Breast epithelium (tissue), 4 donors: ENCODE data around the gene HACE1. TPM values are rescaled to one million over a fixed set of nuclear protein-coding genes. Genes with fewer than 3 reads are reported as not detected.
"Not testable (repeated sequence)": the region's sequence is repeated elsewhere in the genome, so short reads cannot be mapped to it uniquely, and the experiment has no call there.

ENCODE experiments used
- DNase-seq, 2 donors: peaks; one replicate each; pipeline ENCODE4 v3.0.0-alpha.2; 2019; ENCODE audit warnings: low spot score in 2 of 2
- H3K27ac ChIP-seq, 2 donors: fragments of 200-600 bp; sonication (generic) in 1 of 2; one replicate each; pipeline ENCODE4 v1.5.1; 2016 to 2019; ENCODE audit warnings: mild to moderate bottlenecking in 1 of 2
- H3K27me3 ChIP-seq, 2 donors: fragments of 200-600 bp; sonication (generic) in 1 of 2; one replicate each; pipeline versions ENCODE4 v1.5.1 to v1.6.0; 2017 to 2019; ENCODE audit warnings: control low read depth in 1 of 2, mild to moderate bottlenecking in 1 of 2
- H3K36me3 ChIP-seq: fragments of 200-600 bp; one replicate; pipeline ENCODE4 v1.5.1; 2019
- H3K4me1 ChIP-seq, 2 donors: fragments of 200-600 bp; sonication (generic); one replicate each; pipeline ENCODE4 v1.5.1; 2016 to 2019; ENCODE audit warnings: control low read depth in 1 of 2
- H3K4me3 ChIP-seq, 3 donors: fragments of 200-600 bp; sonication (generic); 1 replicate in 2 of 3; 2 replicates in 1 of 3; pipeline ENCODE4 v1.5.1; 2016 to 2019; ENCODE audit warnings: mild to moderate bottlenecking in 3 of 3, moderate library complexity in 2 of 3
- H3K9me3 ChIP-seq, 2 donors: fragments of 200-600 bp; sonication (generic) in 1 of 2; one replicate each; pipeline ENCODE4 v1.5.1; 2016 to 2019; ENCODE audit warnings: control low read depth in 1 of 2
- CTCF ChIP-seq, 3 donors: fragments of 450-650 bp; IDR thresholded peaks; one replicate each; pipeline ENCODE4 v1.5.1; 2016 to 2017; ENCODE audit warnings: antibody characterized with exemption in 3 of 3, mild to moderate bottlenecking in 3 of 3, moderate library complexity in 3 of 3
- POLR2A ChIP-seq: fragments of 450-650 bp; IDR thresholded peaks from one replicate; pipeline ENCODE4 v1.6.1; 2016; ENCODE audit warnings: antibody characterized with exemption, mild to moderate bottlenecking, moderate library complexity
- POLR2AphosphoS5 ChIP-seq, 3 donors: sonication (generic); formaldehyde crosslinking; IDR thresholded peaks; one replicate each; pipeline ENCODE4 v1.6.1; 2017; ENCODE audit warnings: antibody characterized with exemption in 3 of 3
- intact Hi-C: fragments of 100-400 bp; cut with DNase I; formaldehyde crosslinking; loops from one replicate; pipeline ENCODE4 v1.15.1; 2023; ENCODE audit warnings: low total_unique reads
- total RNA-seq, 3 donors: library from RNA; depleted of rRNA; stranded (reverse); fragments of >200 nt; gene quantifications; one replicate each; pipeline ENCODE4 v1.1.0, GENCODE V29; 2016

Gene HACE1
- total RNA-seq, 3 donors from 2014 or later, result 20.2 to 33.4 (median 27.2) TPM

DNA sequence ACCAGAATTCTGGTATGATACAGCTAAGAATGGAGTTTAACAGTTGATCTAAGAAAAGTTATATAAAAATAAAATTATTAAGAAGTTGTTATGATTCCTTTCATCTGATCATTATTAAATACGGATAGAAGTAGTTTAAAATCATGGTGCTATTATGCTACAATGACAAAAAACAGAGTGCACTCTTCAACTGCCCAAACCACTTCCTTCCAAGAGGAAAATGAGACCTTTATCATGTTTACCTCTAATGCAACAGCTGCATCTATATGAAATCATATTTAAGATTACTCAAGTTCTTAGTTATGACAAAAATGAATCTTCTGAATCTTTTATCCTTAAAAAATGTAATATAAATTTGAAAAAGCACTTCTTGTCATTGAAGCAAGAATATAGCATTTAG, 31.2 kb downstream of the HACE1 start:
- Histone ChIP-seq H3K27me3 (no peaks in the 10 kb centered on the region), H3K27ac (no peak overlapping the region), H3K4me3 (no peak overlapping the region), H3K9me3 (peaks cover 0 to 5% of the 10 kb centered on the region in 2 donors), H3K36me3 (no peaks in the 10 kb centered on the region), H3K4me1 (no peaks in the 10 kb centered on the region)
- intact Hi-C loops, result no loop called here
- TF ChIP-seq POLR2A (no peak), CTCF (IDR thresholded peaks at IDR 0.05) (no peak), POLR2AphosphoS5 (IDR thresholded peaks at IDR 0.05) (no peak)
- no peak for DNase-seq

DNA sequence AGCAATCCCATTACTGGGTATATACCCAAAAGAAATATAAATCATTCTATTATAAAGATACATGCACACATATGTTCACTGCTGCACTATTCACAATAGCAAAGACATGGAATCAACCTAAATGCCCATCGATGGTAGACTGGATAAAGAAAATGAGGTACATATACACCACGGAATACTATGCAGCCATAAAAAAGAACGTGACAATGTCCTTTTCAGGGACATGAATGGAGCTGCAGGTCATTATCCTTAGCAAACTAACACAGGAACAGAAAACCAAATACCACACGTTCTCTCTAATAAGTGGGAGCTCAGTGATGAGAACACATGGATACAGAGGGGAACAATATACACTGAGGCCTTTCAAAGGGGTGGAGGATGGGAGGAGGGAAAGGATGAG, 38.9 kb downstream of the HACE1 start:
- intact Hi-C loops, DNase-seq: not testable (repeated sequence)

DNA sequence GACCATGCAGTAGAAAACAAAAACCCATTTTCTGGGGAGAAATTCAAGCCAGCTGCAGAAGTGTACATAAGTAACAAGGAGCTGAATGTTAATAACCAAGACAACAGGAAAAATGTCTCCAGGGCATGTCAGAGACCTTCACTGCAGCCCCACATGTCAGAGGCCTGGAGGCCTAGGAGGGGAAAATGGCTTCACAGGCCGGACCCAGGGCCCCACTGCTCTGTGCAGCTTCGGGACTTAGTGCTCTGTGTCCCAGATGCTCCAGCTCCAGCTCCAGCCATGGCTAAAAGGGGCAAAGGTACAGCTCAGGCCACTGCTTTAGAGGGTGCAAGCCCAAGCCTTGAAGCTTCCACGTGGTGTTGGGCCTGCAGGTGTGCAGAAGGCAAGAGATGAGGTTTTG, 43.6 kb downstream of the HACE1 start:
- H3K4me3 ChIP-seq, result no peak overlapping the region
- H3K9me3 ChIP-seq, result peaks cover 0 to 6% of the 10 kb centered on the region in 2 donors
- intact Hi-C loops, result no loop called here
- H3K36me3 ChIP-seq, result no peaks in the 10 kb centered on the region
- H3K4me1 ChIP-seq, result no peaks in the 10 kb centered on the region
- H3K27me3 ChIP-seq, result no peaks in the 10 kb centered on the region
- no peak for DNase-seq
- H3K27ac ChIP-seq, result no peak overlapping the region
- no peak for TF ChIP-seq POLR2AphosphoS5 (IDR thresholded peaks at IDR 0.05)
- no peak for TF ChIP-seq POLR2A
- TF ChIP-seq CTCF (IDR thresholded peaks at IDR 0.05), result no peak

More for the DNA sequence above, 38.9 kb downstream of the HACE1 start:
- H3K4me1 ChIP-seq, H3K27ac ChIP-seq, H3K4me3 ChIP-seq, H3K27me3 ChIP-seq, H3K36me3 ChIP-seq: not testable (repeated sequence)
- H3K9me3 ChIP-seq, result peaks cover 0 to 11% of the 10 kb centered on the region in 2 donors

DNA sequence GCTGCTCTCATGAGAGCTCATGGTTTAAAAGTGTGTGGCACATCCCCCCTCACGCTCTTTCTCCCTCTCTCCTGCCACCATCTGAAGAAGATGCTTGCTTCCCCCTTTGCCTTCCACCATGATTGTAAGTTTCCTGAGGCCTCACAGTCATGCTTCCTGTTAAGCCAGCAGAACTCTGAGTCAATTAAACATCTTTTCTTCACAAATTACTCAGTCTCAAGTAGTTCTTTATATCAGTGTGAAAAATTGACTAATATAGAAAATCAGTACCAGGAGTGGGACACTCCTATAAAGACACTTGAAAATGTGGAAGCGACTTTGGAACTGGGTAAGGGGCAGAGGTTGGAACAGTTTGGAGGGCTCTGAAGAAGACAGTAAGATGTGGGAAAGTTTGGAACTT, 45.0 kb downstream of the HACE1 start:
- intact Hi-C loops, result no loop called here
- H3K4me1 ChIP-seq, result no peaks in the 10 kb centered on the region
- TF ChIP-seq POLR2AphosphoS5 (IDR thresholded peaks at IDR 0.05) (no peak), POLR2A (no peak), CTCF (IDR thresholded peaks at IDR 0.05) (no peak)
- DNase-seq, result no peak
- no peaks in the 10 kb centered on the region for H3K27me3 ChIP-seq
- H3K27ac ChIP-seq, result no peak overlapping the region
- no peaks in the 10 kb centered on the region for H3K9me3 ChIP-seq
- no peak overlapping the region for H3K4me3 ChIP-seq
- no peaks in the 10 kb centered on the region for H3K36me3 ChIP-seq

GRCh38 chr6:104813552-104813951, 46.2 kb downstream of the HACE1 start:
- Histone ChIP-seq H3K36me3 (no peaks in the 10 kb centered on the region), H3K27ac (no peak overlapping the region)
- intact Hi-C loops, result no loop called here

More at GRCh38 chr6:104813552-104813951, 46.2 kb downstream of the HACE1 start:
- Histone ChIP-seq H3K27me3 (no peaks in the 10 kb centered on the region), H3K9me3 (no peaks in the 10 kb centered on the region), H3K4me3 (no peak overlapping the region), H3K4me1 (no peaks in the 10 kb centered on the region)
- TF ChIP-seq POLR2AphosphoS5 (IDR thresholded peaks at IDR 0.05), result no peak
- no peak for TF ChIP-seq POLR2A
- TF ChIP-seq CTCF (IDR thresholded peaks at IDR 0.05), result no peak
- DNase-seq, result no peak
